CD14-positive monocyte (primary cell): ENCODE data around the gene RGS7. TPM values are rescaled to one million over a fixed set of nuclear protein-coding genes. Genes with fewer than 3 reads are reported as not detected.
"Not testable (repeated sequence)": the region's sequence is repeated elsewhere in the genome, so short reads cannot be mapped to it uniquely, and the experiment has no call there.

ENCODE experiments used
- DNase-seq, 3 donors: peaks; one replicate each; pipeline ENCODE4 v3.0.0-alpha.2; 2011 to 2022
- H2AFZ ChIP-seq: 2 replicates; pipeline ENCODE4 v1.6.0; 2012; ENCODE audit warnings: mild to moderate bottlenecking, low read depth, low read length, inconsistent platforms; ENCODE audit not compliant: insufficient read depth, poor library complexity, severe bottlenecking
- H3K27ac ChIP-seq, 2 donors: 1 replicate in 1 of 2; 2 replicates in 1 of 2; pipeline ENCODE4 v1.5.1; 2012 to 2013; ENCODE audit warnings: low read length in 2 of 2, control low read depth in 1 of 2, inconsistent platforms in 1 of 2, low read depth in 1 of 2, mild to moderate bottlenecking in 1 of 2
- H3K27me3 ChIP-seq, 2 donors: one replicate each; pipeline versions ENCODE4 v1.6.0 to v1.6.1; 2011 to 2013; ENCODE audit warnings: low read length in 2 of 2; ENCODE audit not compliant: control insufficient read depth in 2 of 2, insufficient read depth in 2 of 2
- H3K36me3 ChIP-seq, 2 donors: replicated peaks in 1 of 2; 1 replicate in 1 of 2; 2 replicates in 1 of 2; pipeline versions ENCODE4 v1.5.1 to v1.6.1; 2012 to 2013; ENCODE audit warnings: low read length in 2 of 2, control low read depth in 1 of 2, inconsistent platforms in 1 of 2, mild to moderate bottlenecking in 1 of 2; ENCODE audit not compliant: insufficient read depth in 2 of 2, control insufficient read depth in 1 of 2
- H3K4me1 ChIP-seq, 2 donors: 1 replicate in 1 of 2; 2 replicates in 1 of 2; pipeline versions ENCODE4 v1.5.1 to v1.6.1; 2012 to 2013; ENCODE audit warnings: low read length in 2 of 2, control low read depth in 1 of 2, inconsistent platforms in 1 of 2, mild to moderate bottlenecking in 1 of 2, moderate library complexity in 1 of 2; ENCODE audit not compliant: insufficient read depth in 2 of 2, control insufficient read depth in 1 of 2
- H3K4me2 ChIP-seq: replicated peaks from 2 replicates; pipeline ENCODE3; 2012; ENCODE audit warnings: low read length, moderate library complexity, mild to moderate bottlenecking; ENCODE audit not compliant: poor library complexity, severe bottlenecking; ENCODE audit errors: extremely low read depth
- H3K4me3 ChIP-seq, 3 experiments: fragments of 200-600 bp in 1 of 3; sonication (generic) in 1 of 3; replicated peaks in 1 of 3; 1 replicate in 2 of 3; 2 replicates in 1 of 3; pipeline ENCODE4 v1.5.1; 2011 to 2013; ENCODE audit warnings: low read length in 3 of 3, mild to moderate bottlenecking in 3 of 3, control low read depth in 2 of 3, low read depth in 2 of 3, inconsistent platforms in 1 of 3, moderate library complexity in 1 of 3
- H3K79me2 ChIP-seq: 2 replicates; pipeline ENCODE4 v1.6.0; 2012; ENCODE audit warnings: mild to moderate bottlenecking, control low read depth, inconsistent platforms, low read length, moderate library complexity; ENCODE audit not compliant: insufficient read depth
- H3K9ac ChIP-seq: 2 replicates; pipeline ENCODE4 v1.6.0; 2017; ENCODE audit warnings: low read length, mild to moderate bottlenecking; ENCODE audit not compliant: insufficient read depth, poor library complexity, severe bottlenecking
- H3K9me3 ChIP-seq, 2 donors: replicated peaks in 1 of 2; 1 replicate in 1 of 2; 2 replicates in 1 of 2; pipeline versions ENCODE4 v1.5.1 to v1.6.1; 2012 to 2013; ENCODE audit warnings: low read length in 2 of 2, control low read depth in 1 of 2; ENCODE audit not compliant: control insufficient read depth in 1 of 2, insufficient read depth in 1 of 2
- H4K20me1 ChIP-seq: 2 replicates; pipeline ENCODE4 v1.6.0; 2012; ENCODE audit warnings: mild to moderate bottlenecking, low read length, control low read depth, moderate library complexity; ENCODE audit not compliant: insufficient read depth
- H3K27ac Mint-ChIP-seq, 7 donors: one replicate each; pipeline ENCODE4 v1.8.0; 2020; ENCODE audit warnings: mild to moderate bottlenecking in 7 of 7, mixed read lengths in 7 of 7, moderate library complexity in 6 of 7, inconsistent platforms in 2 of 7
- H3K27me3 Mint-ChIP-seq, 3 donors: one replicate each; pipeline ENCODE4 v1.8.0; 2021 to 2022; ENCODE audit warnings: low read depth in 3 of 3, mild to moderate bottlenecking in 3 of 3, mixed read lengths in 3 of 3, moderate library complexity in 3 of 3, inconsistent platforms in 1 of 3
- H3K36me3 Mint-ChIP-seq, 2 donors: one replicate each; pipeline ENCODE4 v1.8.0; 2020; ENCODE audit warnings: mixed read lengths in 2 of 2, inconsistent platforms in 1 of 2, mild to moderate bottlenecking in 1 of 2
- H3K4me1 Mint-ChIP-seq: one replicate; pipeline ENCODE4 v1.8.0; 2020; ENCODE audit warnings: mild to moderate bottlenecking, mixed read lengths
- H3K4me3 Mint-ChIP-seq, 2 donors: one replicate each; pipeline ENCODE4 v1.8.0; 2020; ENCODE audit warnings: mild to moderate bottlenecking in 2 of 2, mixed read lengths in 2 of 2, moderate library complexity in 1 of 2
- H3K9me3 Mint-ChIP-seq, 7 donors: one replicate each; pipeline ENCODE4 v1.8.0; 2020 to 2022; ENCODE audit warnings: mixed read lengths in 7 of 7, mild to moderate bottlenecking in 6 of 7, moderate library complexity in 6 of 7, inconsistent platforms in 2 of 7
- WGBS: methylation state at CpG from one replicate; pipeline ENCODE4 v1.1.5; 2013; ENCODE audit warnings: missing lambda C conversion rate; ENCODE audit not compliant: insufficient coverage; 5-methylcytosine and 5-hydroxymethylcytosine counted together
- intact Hi-C, 2 donors: fragments of 100-400 bp; cut with micrococcal nuclease; formaldehyde crosslinking; loops; one replicate each; pipeline versions ENCODE4 v1.15.0 to v1.15.1; 2023
- polyA plus RNA-seq, 3 donors: library from polyadenylated mRNA; depleted of rRNA in 1 of 3; unstranded in 2 of 3; stranded (reverse) in 1 of 3; fragments of 300-500 nt in 2 of 3; fragments of >200 nt in 1 of 3; fragmentation: Illumina TruSeq in 2 of 3; gene quantifications; 1 replicate in 2 of 3; 2 replicates in 1 of 3; pipeline ENCODE4 v1.2.3, GENCODE V29; 2012 to 2021
- TF ChIP-seq, protein P1 (sequence below): fragments of 200-600 bp; IDR thresholded peaks from one replicate; pipeline ENCODE4 v1.8.0; 2022; ENCODE audit warnings: antibody characterized with exemption, mild to moderate bottlenecking

The RGS7 gene
- polyA plus RNA-seq, 3 donors = not detected

DNA sequence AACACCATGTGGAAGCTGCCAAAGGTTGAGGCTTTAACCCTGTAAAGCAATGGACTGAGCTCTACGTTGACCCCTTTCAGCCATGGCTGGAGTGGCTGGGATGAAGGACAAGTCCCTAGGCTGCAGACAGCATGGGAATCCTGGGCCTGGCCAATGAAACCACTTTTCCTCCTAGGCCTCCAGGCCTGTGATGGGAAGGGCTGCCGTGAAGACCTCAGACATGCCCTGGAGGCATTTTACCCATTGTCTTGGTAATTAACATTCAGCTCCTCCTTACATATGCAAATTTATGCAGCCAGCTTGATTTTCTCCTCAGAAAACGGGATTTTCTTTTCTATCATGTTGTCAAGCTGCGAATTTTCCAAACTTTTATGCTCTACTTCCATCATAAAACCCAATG is 214.5 kb downstream of the RGS7 start:
- WGBS = 78% methylated on average over 4 of the region's 4 CpGs
- Histone ChIP-seq H3K4me3 (no peak overlapping the region), H3K9me3 (peaks cover 0 to 14% of the 10 kb centered on the region in 2 donors), H2AFZ (no peak overlapping the region), H3K27me3 (no peaks in the 10 kb centered on the region), H3K36me3 (no peaks in the 10 kb centered on the region), H3K4me2 (no peak overlapping the region), H4K20me1 (no peaks in the 10 kb centered on the region), H3K4me1 (no peaks in the 10 kb centered on the region), H3K79me2 (no peaks in the 10 kb centered on the region), H3K27ac (no peak overlapping the region), H3K9ac (no peak overlapping the region)
- no peak overlapping the region for H3K4me3 Mint-ChIP-seq
- H3K4me1 Mint-ChIP-seq = no peaks in the 10 kb centered on the region
- no peaks in the 10 kb centered on the region for H3K36me3 Mint-ChIP-seq
- intact Hi-C loops = no loop called here
- TF ChIP-seq, protein P1, sequence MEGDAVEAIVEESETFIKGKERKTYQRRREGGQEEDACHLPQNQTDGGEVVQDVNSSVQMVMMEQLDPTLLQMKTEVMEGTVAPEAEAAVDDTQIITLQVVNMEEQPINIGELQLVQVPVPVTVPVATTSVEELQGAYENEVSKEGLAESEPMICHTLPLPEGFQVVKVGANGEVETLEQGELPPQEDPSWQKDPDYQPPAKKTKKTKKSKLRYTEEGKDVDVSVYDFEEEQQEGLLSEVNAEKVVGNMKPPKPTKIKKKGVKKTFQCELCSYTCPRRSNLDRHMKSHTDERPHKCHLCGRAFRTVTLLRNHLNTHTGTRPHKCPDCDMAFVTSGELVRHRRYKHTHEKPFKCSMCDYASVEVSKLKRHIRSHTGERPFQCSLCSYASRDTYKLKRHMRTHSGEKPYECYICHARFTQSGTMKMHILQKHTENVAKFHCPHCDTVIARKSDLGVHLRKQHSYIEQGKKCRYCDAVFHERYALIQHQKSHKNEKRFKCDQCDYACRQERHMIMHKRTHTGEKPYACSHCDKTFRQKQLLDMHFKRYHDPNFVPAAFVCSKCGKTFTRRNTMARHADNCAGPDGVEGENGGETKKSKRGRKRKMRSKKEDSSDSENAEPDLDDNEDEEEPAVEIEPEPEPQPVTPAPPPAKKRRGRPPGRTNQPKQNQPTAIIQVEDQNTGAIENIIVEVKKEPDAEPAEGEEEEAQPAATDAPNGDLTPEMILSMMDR = no peak
- no peak for DNase-seq
- H3K27me3 Mint-ChIP-seq = no peaks in the 10 kb centered on the region
- peaks cover 0 to 12% (median 4%) of the 10 kb centered on the region in 7 donors for H3K9me3 Mint-ChIP-seq
- no peak overlapping the region for H3K27ac Mint-ChIP-seq

DNA sequence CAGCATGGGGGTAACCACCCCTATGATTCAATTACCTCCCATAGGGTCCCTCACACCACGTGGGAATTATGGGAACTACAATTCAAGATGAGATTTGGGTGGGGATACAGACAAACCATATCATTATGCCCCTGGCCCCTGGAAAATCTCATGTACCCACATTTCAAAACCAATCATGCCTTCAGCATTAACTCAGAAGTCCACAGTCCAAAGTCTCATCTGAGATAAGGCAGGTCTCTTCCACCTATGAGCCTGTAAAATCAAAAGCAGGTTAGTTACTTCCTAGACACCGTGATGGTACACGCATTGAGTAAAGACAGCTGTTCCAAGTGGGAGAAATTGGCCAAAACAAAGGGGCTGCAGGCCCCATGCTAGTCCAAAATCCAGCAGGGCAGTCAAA is 215.4 kb downstream of the RGS7 start:
- H3K9ac ChIP-seq, H3K27me3 ChIP-seq, H3K4me1 Mint-ChIP-seq, H3K79me2 ChIP-seq, H3K27ac ChIP-seq, H2AFZ ChIP-seq, H3K4me3 Mint-ChIP-seq, H3K4me3 ChIP-seq, H4K20me1 ChIP-seq, H3K4me2 ChIP-seq, DNase-seq, H3K36me3 Mint-ChIP-seq, H3K27ac Mint-ChIP-seq, H3K27me3 Mint-ChIP-seq, H3K4me1 ChIP-seq, intact Hi-C loops, H3K36me3 ChIP-seq: not testable (repeated sequence)
- peaks cover 0 to 12% (median 4%) of the 10 kb centered on the region in 7 donors for H3K9me3 Mint-ChIP-seq
- WGBS = 81% methylated on average over 2 of the region's 3 CpGs
- H3K9me3 ChIP-seq = peaks cover 0 to 14% of the 10 kb centered on the region in 2 donors
